Measurements from ENCODE around the gene ADAMTS8. TPM values are rescaled to one million over a fixed set of nuclear protein-coding genes. Genes with fewer than 3 reads are reported as not detected.

The ADAMTS8 gene
- total and polyA plus RNA-seq, 2 experiments from 2014 or later, result 3.8 to 6.6 TPM

GRCh38 chr11:130452176-130452575, 23.8 kb upstream of the ADAMTS8 start:
- Histone ChIP-seq H3K4me3 (no peak overlapping the region), H3K36me3 (no peaks in the 10 kb centered on the region), H3K27ac (no peak overlapping the region), H3K4me1 (ENCODE audit: low read depth) (peaks cover 27% of the 10 kb centered on the region), H3K9me3 (ENCODE audit: low read depth) (no peaks in the 10 kb centered on the region), H3K27me3 (no peaks in the 10 kb centered on the region)
- DNase-seq (ENCODE audit: low read depth in 1 of 2, low spot score in 1 of 2), result no peak
- no peak for TF ChIP-seq CTCF (IDR thresholded peaks at IDR 0.05; ENCODE audit: low read depth, low read length)

- no peak overlapping the region for H3K27ac ChIP-seq
- H3K36me3 ChIP-seq, result no peaks in the 10 kb centered on the region
- no peaks in the 10 kb centered on the region for H3K9me3 ChIP-seq (ENCODE audit: low read depth)
- peaks cover 27% of the 10 kb centered on the region for H3K4me1 ChIP-seq (ENCODE audit: low read depth)
- H3K4me3 ChIP-seq, result no peak overlapping the region
- no peaks in the 10 kb centered on the region for H3K27me3 ChIP-seq
- TF ChIP-seq CTCF (IDR thresholded peaks at IDR 0.05; ENCODE audit: low read depth, low read length), result no peak
- DNase-seq (ENCODE audit: low read depth in 1 of 2, low spot score in 1 of 2), result peak in 1 of 2 donors; percentile 74
Observed at GRCh38 chr11:130451231-130452019, 23.0 kb upstream of the ADAMTS8 start.

- Histone ChIP-seq H3K27ac (peak overlapping the region; percentile 49), H3K4me3 (peak overlapping the region; percentile 59), H3K4me1 (ENCODE audit: low read depth) (peaks cover 26% of the 10 kb centered on the region), H3K27me3 (no peaks in the 10 kb centered on the region), H3K36me3 (no peaks in the 10 kb centered on the region), H3K9me3 (ENCODE audit: low read depth) (no peaks in the 10 kb centered on the region)
- DNase-seq (ENCODE audit: low read depth in 1 of 2, low spot score in 1 of 2), result peak; percentile 94 to 95
- peak; percentile 76 for TF ChIP-seq CTCF (IDR thresholded peaks at IDR 0.05; ENCODE audit: low read depth, low read length)
Observed at GRCh38 chr11:130449996-130450769, 21.8 kb upstream of the ADAMTS8 start.

GRCh38 chr11:130449310-130449990, 21.0 kb upstream of the ADAMTS8 start:
- no peaks in the 10 kb centered on the region for H3K27me3 ChIP-seq
- peak overlapping the region; percentile 70 for H3K27ac ChIP-seq
- no peaks in the 10 kb centered on the region for H3K36me3 ChIP-seq
- H3K9me3 ChIP-seq (ENCODE audit: low read depth), result no peaks in the 10 kb centered on the region
- no peak for TF ChIP-seq CTCF (IDR thresholded peaks at IDR 0.05; ENCODE audit: low read depth, low read length)
- peak overlapping the region; percentile 59 for H3K4me3 ChIP-seq
- peaks cover 19% of the 10 kb centered on the region for H3K4me1 ChIP-seq (ENCODE audit: low read depth)
- peak; percentile 28 to 52 for DNase-seq (ENCODE audit: low read depth in 1 of 2, low spot score in 1 of 2)
